Transverse colon (tissue), 4 donors: Measurements from ENCODE around the gene VRTN.

Source experiments
- EP300 ChIP-seq: sonication (generic); formaldehyde crosslinking; IDR thresholded peaks from one replicate; pipeline ENCODE4 v1.6.1; 2017; ENCODE audit warnings: antibody characterized with exemption, low read depth
- POLR2A ChIP-seq: fragments of 450-650 bp; IDR thresholded peaks from one replicate; pipeline ENCODE4 v1.6.1; 2016; ENCODE audit warnings: antibody characterized with exemption, mild to moderate bottlenecking, moderate library complexity
- POLR2AphosphoS5 ChIP-seq, 3 donors: sonication (generic); formaldehyde crosslinking; IDR thresholded peaks; one replicate each; pipeline ENCODE4 v1.6.1; 2016; ENCODE audit warnings: antibody characterized with exemption in 3 of 3
- TF ChIP-seq, protein P1 (sequence below), 5 experiments: fragments of 200-600 bp in 3 of 5; fragments of 450-650 bp in 2 of 5; sonication (generic) in 3 of 5; IDR thresholded peaks; 1 replicate in 2 of 5; 2 replicates in 3 of 5; pipeline ENCODE4 v1.5.1; 2016 to 2017; ENCODE audit warnings: antibody characterized with exemption in 5 of 5, inconsistent platforms in 3 of 5, mild to moderate bottlenecking in 2 of 5, moderate library complexity in 1 of 5

DNA sequence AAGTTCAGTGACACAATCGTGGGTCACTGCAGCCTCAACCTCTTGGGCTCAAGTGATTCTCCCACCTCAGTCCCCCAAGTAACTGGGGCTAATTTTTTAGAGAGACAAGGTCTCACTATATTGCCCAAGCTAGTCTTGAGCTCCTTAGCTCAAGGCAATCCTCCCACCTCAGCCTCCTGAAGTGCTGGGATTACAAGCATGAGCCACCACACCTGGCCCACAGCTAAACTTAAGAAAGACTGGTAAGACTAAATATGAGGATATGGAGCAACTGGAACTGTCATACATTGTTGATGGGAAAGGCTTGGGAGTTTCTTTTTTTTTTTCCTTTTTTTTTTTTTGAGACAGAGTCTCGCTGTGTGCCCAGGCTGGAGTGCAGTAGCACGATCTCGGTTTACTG, 34.0 kb downstream of the VRTN start:
- TF ChIP-seq, protein P1, sequence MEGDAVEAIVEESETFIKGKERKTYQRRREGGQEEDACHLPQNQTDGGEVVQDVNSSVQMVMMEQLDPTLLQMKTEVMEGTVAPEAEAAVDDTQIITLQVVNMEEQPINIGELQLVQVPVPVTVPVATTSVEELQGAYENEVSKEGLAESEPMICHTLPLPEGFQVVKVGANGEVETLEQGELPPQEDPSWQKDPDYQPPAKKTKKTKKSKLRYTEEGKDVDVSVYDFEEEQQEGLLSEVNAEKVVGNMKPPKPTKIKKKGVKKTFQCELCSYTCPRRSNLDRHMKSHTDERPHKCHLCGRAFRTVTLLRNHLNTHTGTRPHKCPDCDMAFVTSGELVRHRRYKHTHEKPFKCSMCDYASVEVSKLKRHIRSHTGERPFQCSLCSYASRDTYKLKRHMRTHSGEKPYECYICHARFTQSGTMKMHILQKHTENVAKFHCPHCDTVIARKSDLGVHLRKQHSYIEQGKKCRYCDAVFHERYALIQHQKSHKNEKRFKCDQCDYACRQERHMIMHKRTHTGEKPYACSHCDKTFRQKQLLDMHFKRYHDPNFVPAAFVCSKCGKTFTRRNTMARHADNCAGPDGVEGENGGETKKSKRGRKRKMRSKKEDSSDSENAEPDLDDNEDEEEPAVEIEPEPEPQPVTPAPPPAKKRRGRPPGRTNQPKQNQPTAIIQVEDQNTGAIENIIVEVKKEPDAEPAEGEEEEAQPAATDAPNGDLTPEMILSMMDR (IDR thresholded peaks at IDR 0.05): no peak
- TF ChIP-seq POLR2A: no peak
- TF ChIP-seq EP300: no peak
- no peak for TF ChIP-seq POLR2AphosphoS5 (IDR thresholded peaks at IDR 0.05)
